Stimulated activated naive CD4-positive, alpha-beta T cell treated with Interleukin-2 at 50 U/mL for 16 hours (primary cell): ENCODE data around the gene C4orf51.

Experiments
- DNase-seq: peaks from one replicate; lab custom pipeline; 2025; lab: John Stamatoyannopoulos, UW

The C4orf51 gene

GRCh38 chr4:145756244-145756643 lies 76.3 kb downstream of the C4orf51 start:
- no peak for DNase-seq

DNA sequence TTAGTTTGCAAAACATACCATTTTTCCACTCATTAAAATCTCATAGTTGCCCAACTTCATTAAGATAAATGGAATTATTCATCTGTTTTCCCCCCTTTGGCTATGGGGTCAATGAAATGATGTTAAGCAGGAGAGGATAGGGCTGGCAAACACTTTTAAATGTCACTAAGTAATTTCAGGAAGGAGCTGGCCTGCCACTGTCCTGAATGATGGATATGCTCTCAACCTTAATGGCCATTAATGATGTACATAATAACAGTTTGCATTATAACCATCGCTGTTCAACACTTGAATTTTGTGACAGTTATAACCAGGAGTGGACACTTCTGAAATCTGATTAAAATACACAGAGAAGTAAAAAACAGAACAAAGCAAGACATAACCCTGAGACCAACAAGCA lies 77.2 kb downstream of the C4orf51 start:
- no peak for DNase-seq

DNA sequence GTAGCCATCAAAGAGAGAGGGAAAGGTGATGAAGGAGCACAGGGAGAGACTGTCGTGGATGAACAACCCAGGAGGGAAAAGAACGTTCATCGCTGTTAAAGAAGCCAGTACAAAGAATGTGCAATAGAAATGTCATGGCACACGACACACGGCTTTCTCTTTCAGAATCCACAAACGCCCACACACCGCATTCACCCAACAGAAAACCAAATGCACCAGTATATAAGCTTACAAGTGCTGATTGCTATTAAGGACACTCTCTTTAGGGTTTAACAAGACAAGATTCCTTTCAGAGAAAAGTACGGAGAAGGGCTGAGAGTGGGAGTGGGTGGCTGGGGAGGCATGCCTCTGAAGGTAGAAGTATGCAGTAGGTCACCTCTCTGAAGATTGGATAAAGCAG lies 80.2 kb downstream of the C4orf51 start:
- no peak for DNase-seq

GRCh38 chr4:145760961-145761929 lies 81.3 kb downstream of the C4orf51 start:
- no peak for DNase-seq

GRCh38 chr4:145762719-145763118 lies 82.8 kb downstream of the C4orf51 start:
- DNase-seq, result no peak

DNA sequence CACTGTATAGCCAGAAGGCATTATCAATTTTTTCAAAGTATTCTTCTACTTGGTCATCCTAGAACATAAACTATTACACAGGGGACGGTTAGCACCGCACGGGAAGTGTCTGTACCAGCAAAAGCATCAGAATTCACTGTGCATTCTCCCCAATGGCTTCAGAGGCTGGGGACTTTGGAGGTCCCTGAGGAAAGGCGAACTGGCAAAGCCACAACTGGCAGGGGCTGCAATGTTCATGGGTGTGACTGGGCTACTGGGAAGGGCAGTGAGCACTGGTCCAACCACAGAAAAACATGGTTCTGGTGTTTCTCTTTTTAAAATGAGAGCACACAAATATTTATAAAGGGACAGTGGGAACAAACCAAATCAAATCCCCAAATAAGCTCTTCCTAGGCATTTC lies 83.5 kb downstream of the C4orf51 start:
- DNase-seq, result no peak

DNA sequence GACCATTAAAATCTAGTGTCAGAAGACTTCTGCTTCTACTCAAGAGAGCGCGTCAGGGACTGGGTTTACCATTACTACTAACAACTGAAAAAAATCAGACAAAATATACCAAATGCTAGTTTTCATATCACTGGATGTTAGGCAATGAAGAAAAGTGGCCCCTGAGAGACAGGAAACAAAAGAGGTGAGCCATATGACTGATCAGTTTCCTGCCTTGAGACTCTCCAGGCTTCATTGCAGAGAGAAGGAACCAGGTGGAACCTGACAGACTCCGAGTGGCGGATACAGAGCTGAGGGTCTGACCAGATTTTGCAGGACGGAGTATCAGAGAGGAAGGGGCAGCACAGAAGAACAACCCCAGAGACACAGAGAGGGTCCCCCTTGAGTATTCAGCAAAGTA lies 86.3 kb downstream of the C4orf51 start:
- DNase-seq, result no peak

DNA sequence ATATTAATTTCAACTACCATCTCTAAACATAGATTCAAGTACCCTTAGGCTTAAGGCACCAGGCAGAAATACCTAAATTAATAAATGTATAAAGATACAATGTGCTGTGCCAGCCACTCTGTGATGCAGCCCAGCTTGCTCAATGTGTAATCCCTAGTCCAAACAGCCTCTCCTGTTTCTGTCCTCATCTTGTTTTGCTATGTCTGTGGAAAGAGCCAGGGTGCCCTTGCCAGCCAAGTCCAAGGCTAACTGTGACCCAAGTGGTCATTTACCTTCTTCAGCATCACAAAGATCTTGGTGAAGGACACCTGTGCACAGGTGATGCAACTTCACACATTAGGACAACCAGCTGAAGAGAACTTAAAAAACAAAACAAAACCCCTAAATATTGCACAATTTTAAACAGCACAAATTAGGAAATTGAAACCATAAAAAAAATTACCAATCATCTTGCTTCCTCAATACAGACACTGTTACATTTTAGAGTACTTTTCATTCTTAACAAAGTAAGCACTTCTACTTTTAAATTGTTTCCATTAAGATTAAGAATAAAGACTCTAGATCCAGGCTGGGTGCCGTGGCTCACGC lies 89.6 kb downstream of the C4orf51 start:
- no peak for DNase-seq

DNA sequence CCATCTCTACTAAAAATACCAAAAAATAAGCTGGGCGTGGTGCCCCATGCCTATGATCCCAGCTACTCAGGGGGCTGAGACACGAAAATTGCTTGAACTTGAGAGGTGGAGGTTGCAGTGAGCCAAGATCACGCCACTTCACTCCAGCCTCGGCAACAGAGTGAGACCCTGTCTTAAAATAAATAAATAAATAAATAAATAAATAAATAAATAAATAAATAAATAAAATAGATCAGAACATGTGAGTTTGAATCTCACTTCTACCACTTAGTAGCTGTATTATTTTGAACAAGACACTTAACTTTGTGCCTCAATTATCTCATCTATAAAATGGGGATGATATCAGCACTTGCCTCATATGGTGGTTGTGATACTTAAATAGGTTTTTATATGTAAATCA lies 90.2 kb downstream of the C4orf51 start:
- DNase-seq, result no peak

DNA sequence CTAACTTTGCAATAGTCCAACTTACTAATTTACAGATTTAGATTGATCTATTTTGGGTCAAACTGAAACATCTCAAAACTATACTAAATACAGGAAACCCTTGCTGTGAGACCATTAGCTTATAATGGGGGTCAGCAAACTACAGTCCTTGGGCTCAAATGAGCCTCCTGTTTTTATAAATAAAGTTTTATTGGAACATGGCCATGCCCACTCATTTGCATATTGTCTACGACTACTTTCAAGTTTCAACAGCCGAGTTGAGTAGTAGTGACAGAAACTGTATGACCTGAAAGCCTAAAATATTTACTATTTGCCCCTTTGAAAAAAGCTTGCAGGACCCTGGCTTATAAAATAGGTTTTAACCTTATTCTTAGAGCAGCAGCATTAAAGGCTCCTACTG lies 92.4 kb downstream of the C4orf51 start:
- no peak for DNase-seq

GRCh38 chr4:145773581-145774234 lies 93.8 kb downstream of the C4orf51 start:
- no peak for DNase-seq

GRCh38 chr4:145774473-145774872 lies 94.5 kb downstream of the C4orf51 start:
- no peak for DNase-seq

- no peak for DNase-seq
Observed at GRCh38 chr4:145775406-145775805, 95.5 kb downstream of the C4orf51 start.

- no peak for DNase-seq
Observed at GRCh38 chr4:145776208-145776607, 96.3 kb downstream of the C4orf51 start.

GRCh38 chr4:145779319-145779801 lies 99.4 kb downstream of the C4orf51 start:
- no peak for DNase-seq

DNA sequence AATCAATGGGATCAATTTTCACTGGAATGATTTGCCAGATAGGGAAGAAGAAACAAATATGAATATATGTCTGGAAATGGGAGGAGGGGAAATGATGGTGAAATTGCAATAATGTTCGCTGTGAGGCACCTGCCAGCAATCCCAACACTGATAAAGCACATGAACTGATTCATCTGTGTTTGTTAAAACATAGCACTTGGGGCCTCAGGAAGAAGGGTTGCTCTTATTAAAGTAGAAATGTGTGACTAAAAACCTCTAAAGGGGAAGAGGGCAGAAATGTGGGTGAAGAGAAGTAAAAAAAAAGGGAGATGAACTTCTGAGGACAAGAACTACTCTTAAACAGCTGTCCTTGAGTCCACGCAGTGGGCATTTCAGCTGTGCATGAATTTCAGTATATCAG lies 101.4 kb downstream of the C4orf51 start:
- DNase-seq, result no peak
